NCI-H526 (cell line): ENCODE results near the gene DUS2.

Source experiments
- DNase-seq, 2 experiments: peaks; one replicate each; lab custom pipeline; 2025; lab: John Stamatoyannopoulos, UW

Gene DUS2

DNA sequence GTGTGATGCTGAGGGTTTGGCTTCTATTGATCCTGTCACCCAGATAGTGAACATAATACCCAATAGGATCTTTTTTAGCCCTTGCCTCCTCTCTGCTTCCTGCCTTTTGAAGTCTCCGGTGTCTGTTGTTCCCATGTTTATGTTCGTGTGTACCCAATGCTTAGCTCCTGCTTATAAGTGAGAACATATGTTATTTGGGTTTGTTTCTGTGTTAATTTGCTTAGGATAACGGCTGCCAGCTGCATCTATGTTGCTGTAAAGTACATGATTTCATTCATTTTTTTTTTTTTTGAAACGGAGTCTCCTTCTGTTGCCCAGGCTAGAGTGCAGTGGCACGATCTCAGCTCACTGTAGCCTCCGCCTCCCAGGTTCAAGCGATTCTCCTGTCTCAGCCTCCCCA, 23.0 kb downstream of the DUS2 start:
- no peak for DNase-seq

DNA sequence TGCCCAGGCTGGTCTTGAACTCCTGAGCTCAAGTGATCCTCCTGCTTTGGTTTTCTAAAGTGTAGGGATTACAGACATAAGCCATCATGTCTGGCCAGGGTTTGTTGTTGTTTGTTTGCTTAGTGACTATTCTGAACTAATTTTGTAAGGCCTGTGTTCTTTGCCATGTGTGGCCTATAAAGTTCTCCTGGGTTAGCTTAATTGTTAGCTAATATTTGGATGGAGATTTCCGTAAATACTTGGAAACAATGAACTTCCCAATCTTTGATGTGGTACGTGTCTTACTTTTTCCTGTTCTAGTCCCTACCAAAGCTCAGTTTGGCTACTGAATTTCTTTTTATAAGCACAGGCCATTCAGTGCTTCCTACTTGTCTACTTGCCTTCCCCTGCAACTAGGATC, 24.9 kb downstream of the DUS2 start:
- DNase-seq = no peak

DNA sequence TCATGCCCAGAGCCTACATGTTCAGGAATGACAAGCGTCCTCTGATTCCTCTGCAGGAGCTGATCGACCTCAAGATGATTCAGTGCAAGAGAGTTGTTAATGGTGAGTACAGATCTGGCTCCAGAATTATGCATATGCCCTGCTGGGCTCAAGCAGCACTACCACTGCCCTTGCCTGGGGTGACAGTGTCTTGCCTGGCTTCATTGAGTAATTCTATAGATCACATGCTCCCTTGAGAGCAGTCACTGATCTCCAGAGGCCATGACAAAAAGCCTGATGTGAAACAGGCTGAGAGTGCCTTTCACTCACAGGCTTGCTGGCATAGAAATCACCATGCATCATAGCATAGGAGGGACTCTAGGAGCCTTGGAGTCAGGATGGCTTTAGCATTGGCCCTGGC, 26.4 kb downstream of the DUS2 start:
- no peak for DNase-seq

DNA sequence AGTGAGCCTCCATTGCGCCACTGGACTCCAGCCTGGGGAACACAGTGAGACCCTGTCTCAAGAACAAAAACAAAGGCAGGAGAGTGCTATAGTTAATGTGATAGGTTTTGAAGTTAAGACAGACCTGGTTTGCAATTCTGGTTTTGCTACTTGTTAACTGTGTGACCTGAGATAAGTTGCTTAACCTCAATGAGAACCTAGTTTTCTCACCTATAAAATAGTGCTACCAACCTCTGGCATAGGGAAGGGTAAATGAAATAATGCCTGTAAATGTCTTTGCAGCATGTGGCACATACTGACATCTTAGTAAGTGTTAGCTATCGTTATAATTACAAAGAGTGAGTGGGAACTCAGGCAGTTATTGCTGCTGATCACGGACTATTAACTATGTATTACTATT, 32.3 kb downstream of the DUS2 start:
- no peak for DNase-seq

DNA sequence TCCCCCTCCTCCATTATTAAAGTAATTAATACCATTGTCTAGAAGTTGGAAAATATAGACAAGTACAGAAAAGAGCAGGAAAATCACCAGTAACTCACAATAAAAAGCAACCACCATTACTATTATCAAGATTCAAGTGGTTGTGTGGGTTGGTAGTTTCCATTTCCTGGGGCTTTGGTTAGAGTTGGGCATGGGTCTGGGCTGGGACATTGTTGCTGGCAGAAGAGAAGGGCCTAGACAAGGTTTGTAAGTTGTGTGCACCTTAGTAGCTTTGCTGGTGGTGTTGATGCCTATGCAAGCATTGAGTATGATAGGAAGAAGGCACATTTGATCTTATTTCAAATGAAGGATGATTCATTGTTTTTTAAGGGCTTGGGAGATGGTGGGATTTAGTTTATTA, 36.7 kb downstream of the DUS2 start:
- no peak for DNase-seq

DNA sequence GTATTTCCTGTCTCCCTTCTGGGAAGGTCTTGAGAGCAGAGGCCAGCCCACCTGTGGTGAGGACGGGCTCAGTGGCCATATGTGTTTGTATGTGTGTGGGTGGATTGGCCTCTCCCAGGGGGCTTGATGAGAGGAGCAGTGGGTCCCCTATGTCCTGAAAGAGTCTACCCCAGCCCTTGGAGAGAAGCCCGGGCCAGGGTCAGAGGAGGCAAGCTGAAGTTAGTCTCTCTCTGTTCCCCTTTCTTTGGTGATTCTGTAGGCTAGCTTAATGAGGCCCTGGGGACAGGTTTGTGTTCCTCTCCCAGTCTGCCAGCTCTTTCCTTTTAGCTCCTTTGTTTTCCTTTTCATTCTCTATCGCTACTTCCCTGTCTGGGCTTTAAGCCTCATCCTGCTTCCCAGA, 38.3 kb downstream of the DUS2 start:
- DNase-seq = no peak

DNA sequence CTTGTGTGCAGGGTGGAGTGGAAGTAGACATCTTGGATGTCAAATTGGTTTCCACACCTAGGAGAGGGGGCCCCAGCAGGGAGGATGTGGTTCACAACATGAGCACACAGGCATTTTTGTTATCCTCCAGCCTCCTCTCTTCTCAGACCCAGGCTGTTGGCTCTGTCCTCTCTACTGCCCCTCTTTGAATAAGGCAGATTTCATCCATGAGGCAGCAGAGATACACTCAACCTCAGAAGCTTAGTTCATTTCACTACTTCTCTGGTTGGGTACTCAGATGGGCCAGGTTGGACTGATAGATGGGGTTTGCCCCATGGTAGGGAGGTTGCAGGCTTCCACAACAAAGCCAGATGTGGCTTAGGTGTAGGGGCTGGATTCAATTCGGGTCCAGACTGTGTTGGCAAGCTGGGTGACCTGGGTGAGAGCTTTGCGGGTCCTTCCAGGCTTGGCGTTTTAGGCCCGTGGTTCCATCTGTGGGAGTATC, 39.9 kb downstream of the DUS2 start:
- DNase-seq = no peak

DNA sequence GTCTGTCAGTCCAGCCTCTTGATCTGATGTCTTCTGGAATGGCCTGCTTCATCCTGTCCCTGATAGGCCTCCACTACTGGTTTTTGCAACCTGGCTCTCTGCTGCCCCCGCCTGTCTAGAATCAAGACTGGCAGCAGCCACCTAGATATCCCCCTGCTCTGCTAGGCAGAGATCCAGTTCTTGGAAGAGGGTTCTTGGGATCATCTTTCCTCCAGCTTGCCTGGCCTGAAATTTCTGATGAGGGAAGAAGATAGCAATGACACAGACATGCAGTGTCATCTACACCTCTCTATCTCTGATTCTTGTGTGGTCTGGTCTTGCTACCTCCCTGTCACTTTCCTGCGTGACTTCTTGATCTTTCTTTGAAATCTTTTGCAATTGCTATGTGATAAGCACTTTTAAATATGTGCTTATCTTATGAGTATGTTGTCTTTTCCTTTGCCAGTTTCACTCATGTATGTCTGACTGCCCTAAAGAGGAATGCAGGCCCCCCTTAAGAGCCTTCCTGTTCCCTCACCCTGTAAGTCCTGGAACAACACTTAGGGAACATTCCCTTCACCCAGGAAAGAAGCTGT, 41.8 kb downstream of the DUS2 start:
- DNase-seq = peak; percentile 5 to 69

DNA sequence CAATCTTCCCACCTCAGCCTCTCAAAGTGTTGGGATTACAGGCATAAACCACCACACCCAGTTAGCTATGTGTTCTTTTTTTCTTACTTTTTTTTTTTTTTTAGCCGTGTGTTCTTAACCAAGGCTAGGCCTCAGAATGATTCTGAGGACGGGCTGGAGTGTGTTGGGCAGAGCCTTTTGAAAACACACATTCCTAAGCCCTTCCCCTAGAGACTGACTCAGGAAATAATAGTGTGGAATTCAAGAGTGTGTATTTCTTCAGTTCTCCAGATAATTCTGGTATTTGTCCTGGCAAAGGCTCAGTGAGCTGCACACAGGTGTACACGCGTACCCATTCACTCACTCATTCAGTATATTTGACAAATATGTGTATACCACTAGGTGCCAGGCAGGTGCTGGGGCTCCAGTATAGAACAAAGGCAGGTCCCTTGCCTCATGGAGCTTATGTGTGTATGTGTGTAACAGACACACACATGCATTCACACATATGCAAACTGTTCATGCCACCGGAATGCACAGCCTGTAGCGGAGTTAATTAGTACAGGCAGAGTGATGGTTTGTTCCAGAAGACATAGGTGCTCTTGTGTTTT, 42.7 kb downstream of the DUS2 start:
- DNase-seq = no peak

DNA sequence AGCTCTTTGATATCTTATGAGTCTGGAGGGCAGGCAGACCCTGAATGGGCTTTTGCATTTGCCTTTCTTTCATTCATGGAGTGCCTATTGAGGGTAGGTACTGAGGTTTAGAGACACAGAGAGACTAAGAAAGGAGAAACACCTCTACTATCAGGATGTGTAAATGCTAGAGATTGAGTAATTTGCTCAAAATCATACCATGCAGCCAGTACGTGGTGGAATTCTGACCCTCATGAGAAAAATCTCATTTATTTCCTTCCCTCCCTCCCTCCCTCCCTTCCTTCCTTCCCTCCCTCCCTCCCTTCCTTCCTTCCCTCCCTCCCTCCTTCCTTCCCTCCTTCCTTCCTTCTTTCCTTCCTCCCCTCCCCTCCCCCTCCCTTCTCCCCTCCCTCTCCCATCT, 43.7 kb downstream of the DUS2 start:
- no peak for DNase-seq

DNA sequence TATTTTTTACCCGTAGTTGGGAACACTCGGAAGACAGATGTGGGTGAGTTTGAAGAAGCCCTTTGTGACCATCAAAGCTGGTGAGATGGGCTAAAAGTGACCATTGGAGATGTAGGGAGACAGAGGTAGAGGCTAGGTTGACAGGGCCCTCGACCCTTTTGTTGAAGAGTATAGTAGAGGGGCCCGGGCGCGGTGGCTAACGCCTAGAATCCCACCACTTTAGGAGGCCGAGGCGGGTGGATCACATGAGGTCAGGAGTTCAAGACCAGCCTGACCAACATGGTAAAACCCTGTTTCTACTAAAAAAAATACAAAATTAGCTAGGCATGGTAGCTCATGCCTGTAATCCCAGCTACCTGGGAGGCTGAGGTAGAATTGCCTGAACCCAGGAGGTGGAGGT, 45.8 kb downstream of the DUS2 start:
- no peak for DNase-seq

DNA sequence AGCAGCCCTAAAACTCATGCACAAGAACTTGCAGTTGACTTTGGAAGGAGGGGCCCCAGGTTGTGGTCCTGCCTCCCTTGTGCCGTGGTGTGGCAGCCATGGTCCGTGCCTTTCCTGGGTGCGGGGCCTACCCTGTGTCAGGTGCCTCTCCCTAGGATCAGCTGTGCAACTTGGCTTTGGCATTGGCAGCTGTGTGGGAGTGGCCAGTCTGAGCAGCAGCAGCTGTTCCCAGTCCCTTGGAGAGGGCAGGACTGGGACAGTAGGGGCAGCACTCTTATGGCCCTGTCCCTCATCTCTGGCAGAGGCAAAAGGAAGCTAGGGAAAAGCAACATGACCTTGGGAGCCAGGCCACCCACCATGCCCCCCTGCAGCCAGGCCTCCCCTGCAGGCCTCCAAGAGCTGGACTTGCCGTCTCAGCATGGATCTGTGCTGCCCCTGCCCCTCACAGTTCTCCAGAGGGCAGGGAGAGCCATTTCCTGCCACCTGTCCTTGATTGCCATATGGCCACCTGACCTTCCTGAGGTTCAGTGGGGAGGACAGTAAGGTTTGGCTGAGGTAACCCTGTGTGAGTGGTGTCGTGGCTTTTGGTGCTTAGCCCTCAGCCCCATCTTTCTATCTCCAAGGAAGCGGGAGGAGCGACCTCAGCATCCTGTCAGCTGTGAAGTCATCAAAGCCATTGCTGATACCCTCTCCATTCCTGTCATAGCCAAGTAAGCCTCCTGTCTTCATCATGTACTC, 46.6 kb downstream of the DUS2 start:
- no peak for DNase-seq

DNA sequence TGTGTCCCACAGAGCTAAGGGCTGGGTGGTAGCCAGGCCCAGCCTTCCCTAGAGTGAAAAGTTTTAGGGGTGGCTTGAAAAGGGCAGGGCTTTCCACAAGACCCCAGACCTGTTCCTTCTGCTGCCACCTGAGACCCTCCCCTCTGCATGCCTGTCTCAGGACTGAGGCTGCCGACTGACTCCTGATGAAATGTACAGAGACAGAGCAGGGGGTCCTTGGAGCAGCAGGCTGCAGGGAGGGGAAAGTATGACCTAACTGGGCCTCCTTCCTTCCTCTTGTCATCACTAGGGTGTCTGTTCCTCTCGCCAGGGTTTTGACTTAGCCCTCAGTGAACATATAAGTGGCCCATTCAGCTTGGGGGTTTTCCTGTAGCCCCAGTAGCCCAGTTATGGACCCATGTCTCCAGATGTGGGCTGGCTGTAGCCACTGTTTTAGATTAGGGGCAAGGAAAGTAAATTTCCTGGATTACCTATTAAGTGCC, 47.2 kb downstream of the DUS2 start:
- DNase-seq = no peak

DNA sequence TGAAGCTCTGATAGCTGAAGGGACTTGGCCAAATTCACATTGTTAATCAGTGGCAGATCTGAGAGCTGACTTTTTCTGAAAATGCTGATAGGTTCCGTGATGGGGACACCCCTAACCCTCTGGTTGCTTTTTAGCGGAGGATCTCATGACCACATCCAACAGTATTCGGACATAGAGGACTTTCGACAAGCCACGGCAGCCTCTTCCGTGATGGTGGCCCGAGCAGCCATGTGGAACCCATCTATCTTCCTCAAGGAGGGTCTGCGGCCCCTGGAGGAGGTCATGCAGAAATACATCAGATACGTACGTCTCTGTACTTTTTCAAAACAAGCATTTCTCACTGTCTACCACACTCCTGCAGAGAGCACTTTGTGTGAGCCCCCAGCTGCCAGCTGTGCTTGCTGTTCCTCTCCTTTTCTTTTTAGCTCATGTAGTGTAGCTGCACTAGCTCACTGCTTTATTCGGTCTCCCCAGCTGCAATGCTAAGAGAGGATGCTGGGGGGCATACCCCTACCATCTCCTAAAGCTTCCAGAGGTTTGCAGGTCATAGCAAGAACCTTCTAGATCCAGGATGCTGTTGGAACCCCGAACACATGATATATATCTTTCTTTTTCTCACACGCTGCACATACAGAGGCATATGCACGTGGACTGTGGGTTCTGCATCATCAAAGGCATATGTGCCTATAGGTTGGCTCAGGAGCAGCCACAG, 47.9 kb downstream of the DUS2 start:
- no peak for DNase-seq

DNA sequence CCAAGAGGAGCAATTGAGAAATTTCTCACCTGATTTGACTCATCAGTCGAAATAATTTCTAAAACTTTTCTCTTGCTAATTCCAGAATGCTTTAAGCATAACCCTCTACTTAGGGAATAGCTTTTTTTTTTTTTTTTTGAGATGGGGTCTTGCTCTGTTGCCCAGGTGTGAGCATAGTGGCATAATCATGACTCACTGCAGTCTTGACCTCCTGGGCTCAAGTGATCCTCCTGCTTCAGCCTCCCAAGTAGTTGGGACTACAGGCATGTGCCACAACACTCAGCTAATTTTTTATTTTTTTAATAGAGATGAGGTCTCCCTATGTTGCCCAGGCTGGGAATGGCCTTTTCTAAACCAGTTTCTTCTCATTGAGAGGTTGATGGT, 48.4 kb downstream of the DUS2 start:
- DNase-seq = no peak

DNA sequence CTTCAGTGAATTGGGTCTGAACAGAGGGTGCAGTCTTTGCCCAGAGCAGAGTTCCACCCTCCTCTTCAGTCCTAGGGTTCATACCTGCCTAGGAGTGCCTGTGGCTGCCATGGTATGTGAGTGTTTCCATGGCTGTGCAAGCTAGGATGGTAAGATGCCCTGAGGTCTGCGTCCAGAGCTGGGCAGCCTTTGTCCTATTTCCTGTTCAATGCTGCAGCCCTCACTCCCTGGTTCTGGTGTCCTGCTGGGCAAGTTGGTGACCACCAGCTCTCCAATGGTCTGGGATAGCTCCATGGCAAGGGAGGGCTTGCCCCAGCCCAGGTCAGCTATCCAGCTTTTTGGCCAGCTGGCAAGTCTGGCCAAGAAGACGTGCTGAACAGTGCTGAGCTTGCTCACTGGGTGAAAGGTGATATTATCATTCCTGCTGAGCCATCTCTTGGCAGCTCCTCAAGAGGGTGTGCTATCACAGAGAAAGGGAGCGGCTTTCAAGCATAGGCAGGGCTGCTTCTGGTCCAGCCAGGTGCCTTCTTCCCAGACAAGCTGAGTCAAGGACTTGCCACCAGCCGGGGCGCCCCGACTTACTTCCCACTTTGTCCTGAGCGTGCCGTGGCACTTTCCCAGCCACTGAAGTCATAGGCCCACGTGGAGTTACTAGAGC, 49.1 kb downstream of the DUS2 start:
- DNase-seq = no peak

DNA sequence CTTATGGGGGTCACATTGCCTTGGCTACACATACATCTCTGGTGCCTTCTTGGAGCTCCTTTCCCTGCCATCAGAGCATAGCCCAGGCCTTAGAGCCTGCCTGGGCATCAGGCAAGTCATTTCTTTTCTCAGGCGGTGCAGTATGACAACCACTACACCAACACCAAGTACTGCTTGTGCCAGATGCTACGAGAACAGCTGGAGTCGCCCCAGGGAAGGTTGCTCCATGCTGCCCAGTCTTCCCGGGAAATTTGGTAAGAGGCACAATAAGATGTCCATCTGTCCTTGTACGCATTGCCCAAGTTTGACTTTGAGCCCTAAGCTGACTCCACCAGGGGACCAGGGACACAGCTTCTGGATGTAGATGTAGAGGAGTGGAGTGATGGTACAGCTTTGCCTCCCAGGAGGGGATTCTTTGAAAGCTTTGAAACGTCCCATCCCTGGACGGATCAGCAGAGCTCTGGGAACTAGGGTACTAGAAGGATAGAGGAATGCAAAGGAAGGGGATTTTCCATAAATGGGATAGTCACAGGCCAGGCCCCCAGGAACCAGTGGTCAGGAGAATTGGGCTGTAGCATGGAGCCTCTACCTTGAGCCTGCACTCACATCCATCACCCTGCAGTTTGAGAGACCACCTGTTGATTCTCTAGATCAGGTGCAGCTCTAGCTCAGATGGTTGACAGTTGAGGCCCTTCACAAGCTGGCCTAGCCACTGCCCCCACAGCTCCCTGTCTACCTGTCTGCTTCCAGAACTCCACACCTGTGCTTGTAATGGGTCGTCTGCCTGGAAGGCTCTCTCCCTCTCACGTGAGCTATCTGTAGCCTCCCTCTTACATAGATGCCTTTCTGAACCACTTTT, 51.0 kb downstream of the DUS2 start:
- DNase-seq = no peak

DNA sequence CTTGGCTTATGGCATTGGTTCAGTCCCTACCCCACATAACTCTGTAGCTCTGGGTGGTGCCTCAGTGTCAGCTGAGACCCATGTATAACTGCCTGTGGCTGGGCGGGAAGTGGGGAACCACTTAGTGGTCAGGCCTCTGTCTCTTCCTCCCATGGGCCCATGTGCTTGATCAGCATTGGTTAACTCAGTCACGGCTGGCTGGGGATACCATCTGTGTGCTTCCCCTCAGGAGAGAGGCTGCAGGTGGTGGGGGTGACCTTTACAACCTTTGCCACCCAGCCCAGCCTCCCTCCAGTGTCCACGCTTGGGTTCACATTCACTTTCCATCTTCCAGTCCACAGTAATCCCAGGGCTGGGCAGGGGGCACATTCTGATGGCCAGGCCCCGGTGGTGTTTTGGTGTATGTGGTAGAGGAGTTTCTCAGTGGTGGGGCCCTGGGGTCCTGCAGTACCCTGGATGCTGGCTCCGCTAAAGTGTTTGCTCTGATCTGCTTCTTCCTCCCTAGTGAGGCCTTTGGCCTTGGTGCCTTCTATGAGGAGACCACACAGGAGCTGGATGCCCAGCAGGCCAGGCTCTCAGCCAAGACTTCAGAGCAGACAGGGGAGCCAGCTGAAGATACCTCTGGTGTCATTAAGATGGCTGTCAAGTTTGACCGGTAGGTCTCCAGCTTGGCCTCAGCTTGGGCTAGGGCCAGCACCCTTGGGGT, 51.9 kb downstream of the DUS2 start:
- no peak for DNase-seq

DNA sequence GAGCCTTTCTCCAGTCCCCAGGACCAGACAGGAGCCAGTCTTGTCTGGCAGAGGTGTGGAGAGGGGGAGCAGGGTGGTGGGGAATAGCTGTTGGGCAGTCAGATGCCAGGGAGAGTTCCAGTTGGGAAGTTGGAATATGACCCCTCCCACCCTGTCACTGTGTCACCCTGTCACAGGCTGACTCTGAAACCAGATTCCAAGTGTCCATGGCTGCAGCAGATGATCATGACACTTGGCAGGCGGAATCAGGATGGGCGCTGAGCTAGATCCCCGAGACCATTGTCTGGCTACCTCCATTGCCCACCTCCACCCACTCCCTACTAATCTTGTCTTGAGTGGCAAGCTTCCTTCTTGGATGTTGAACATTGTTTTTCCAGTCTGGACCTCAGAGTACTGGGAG, 52.9 kb downstream of the DUS2 start:
- DNase-seq = no peak

DNA sequence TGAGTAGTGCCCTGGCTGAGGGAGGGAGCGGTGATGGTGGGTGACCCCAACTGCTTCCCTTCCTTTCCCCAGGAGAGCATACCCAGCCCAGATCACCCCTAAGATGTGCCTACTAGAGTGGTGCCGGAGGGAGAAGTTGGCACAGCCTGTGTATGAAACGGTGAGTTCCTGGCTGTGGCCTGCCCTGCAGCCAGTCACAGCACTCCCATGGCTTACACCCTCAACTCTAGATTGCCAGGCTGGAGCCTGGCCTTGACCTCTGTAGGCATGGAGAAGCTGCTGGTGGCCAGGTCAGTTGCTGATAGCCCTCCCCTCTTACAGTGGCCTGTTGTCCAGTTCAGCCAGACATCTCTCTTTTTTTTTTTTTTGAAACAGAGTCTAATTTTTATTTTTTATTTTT, 53.5 kb downstream of the DUS2 start:
- no peak for DNase-seq
